NB4 (cell line): ENCODE data around the gene HSFX3.
"Not testable (repeated sequence)": the region's sequence is repeated elsewhere in the genome, so short reads cannot be mapped to it uniquely, and the experiment has no call there.

Experiments used
- DNase-seq: peaks from one replicate; pipeline ENCODE4 v3.0.0; 2010; ENCODE audit warnings: low read depth
- H3K4me3 ChIP-seq: one replicate; pipeline ENCODE4 v1.5.1; 2011; ENCODE audit warnings: mild to moderate bottlenecking, low read depth, low read length, moderate library complexity
- CTCF ChIP-seq: IDR thresholded peaks from one replicate; pipeline ENCODE4 v1.5.1; 2012; ENCODE audit warnings: low read depth, low read length
- MAX ChIP-seq: IDR thresholded peaks from 2 replicates; pipeline ENCODE4 v1.6.1; 2011; ENCODE audit warnings: low read depth, low read length
- MYC ChIP-seq: IDR thresholded peaks from 2 replicates; pipeline ENCODE4 v1.6.1; 2011; ENCODE audit warnings: low read depth, low read length
- POLR2A ChIP-seq: IDR thresholded peaks from 2 replicates; pipeline ENCODE4 v1.6.1; 2011; ENCODE audit warnings: mild to moderate bottlenecking; ENCODE audit not compliant: insufficient read length; ENCODE audit errors: extremely low read depth

HSFX3 gene

GRCh38 chrX:149549701-149550100 lies at the start of gene HSFX3:
Gene HSFX3, minus strand, starts transcription at chrX:149549924. Its CDS starts 72 bp downstream, at chrX:149549852.
- H3K4me3 ChIP-seq, DNase-seq: not testable (repeated sequence)

- not testable (repeated sequence) for DNase-seq, H3K4me3 ChIP-seq
Measured at GRCh38 chrX:149598603-149599002, 48.9 kb upstream of the HSFX3 start.

- not testable (repeated sequence) for DNase-seq, H3K4me3 ChIP-seq
Measured at GRCh38 chrX:149595943-149596342, 46.2 kb upstream of the HSFX3 start.

GRCh38 chrX:149595214-149595613 lies 45.5 kb upstream of the HSFX3 start, which contains the start of gene HSFX2:
Gene HSFX2, minus strand, starts transcription at chrX:149595314. Its CDS starts 614 bp downstream, at chrX:149594700.
- not testable (repeated sequence) for DNase-seq, H3K4me3 ChIP-seq

GRCh38 chrX:149590993-149591392 lies 41.3 kb upstream of the HSFX3 start:
- not testable (repeated sequence) for DNase-seq

GRCh38 chrX:149587359-149587758 lies 37.6 kb upstream of the HSFX3 start, which contains the start of gene MAGEA9B:
Gene MAGEA9B, minus strand, starts transcription at chrX:149587459. Its CDS starts 4,280 bp downstream, at chrX:149583179.
- not testable (repeated sequence) for DNase-seq, H3K4me3 ChIP-seq

More at GRCh38 chrX:149590993-149591392, 41.3 kb upstream of the HSFX3 start:
- not testable (repeated sequence) for H3K4me3 ChIP-seq

GRCh38 chrX:149585631-149586030 lies 35.9 kb upstream of the HSFX3 start:
- not testable (repeated sequence) for H3K4me3 ChIP-seq, DNase-seq

- not testable (repeated sequence) for H3K4me3 ChIP-seq, DNase-seq
Measured at GRCh38 chrX:149573456-149573855, 23.7 kb upstream of the HSFX3 start.

GRCh38 chrX:149572743-149573142 lies 23.0 kb upstream of the HSFX3 start:
- no peak for DNase-seq
- TF ChIP-seq MAX: no peak

GRCh38 chrX:149571770-149572169 lies 22.0 kb upstream of the HSFX3 start:
- no peak overlapping the region for H3K4me3 ChIP-seq
- TF ChIP-seq CTCF (no peak), MAX (no peak), MYC (no peak), POLR2A (no peak)
- no peak for DNase-seq

More at GRCh38 chrX:149572743-149573142, 23.0 kb upstream of the HSFX3 start:
- H3K4me3 ChIP-seq: no peak overlapping the region

- H3K4me3 ChIP-seq: no peak overlapping the region
- DNase-seq: no peak
- TF ChIP-seq POLR2A (no peak), CTCF (no peak), MAX (no peak), MYC (no peak)
Measured at GRCh38 chrX:149570668-149571067, 20.9 kb upstream of the HSFX3 start.
